HG03354 (cell line): ENCODE measurements around the gene WWOX.

Experiments used
- ATAC-seq: cut with Tn5 transposase; IDR thresholded peaks from one replicate; pipeline ENCODE4 v1.9.1; 2021; ENCODE audit warnings: mild to moderate bottlenecking; ENCODE audit not compliant: unreplicated experiment, poor library complexity, severe bottlenecking

Gene WWOX

DNA sequence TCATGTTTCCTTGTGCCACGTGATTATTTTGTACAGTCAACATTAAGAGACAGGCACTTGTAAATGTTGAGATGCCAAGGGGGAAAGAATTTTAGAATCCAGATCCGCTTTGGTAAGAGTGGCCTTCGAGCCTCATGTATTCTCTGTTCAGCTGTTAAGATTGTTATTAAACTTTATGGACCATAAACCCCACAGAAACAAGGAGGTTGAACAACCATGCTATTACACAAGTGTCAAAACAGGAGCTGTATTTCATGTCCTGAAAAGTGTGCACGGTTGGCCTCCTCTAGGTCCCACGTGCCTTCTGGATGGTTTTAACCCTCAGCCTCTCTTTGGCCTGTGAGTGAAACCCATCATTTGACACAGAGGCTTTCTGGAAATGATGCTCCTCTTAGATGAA, 809.8 kb downstream of the WWOX start:
- no peak for ATAC-seq

- ATAC-seq, result no peak
Observed at GRCh38 chr16:78915811-78916345, 816.4 kb downstream of the WWOX start.

DNA sequence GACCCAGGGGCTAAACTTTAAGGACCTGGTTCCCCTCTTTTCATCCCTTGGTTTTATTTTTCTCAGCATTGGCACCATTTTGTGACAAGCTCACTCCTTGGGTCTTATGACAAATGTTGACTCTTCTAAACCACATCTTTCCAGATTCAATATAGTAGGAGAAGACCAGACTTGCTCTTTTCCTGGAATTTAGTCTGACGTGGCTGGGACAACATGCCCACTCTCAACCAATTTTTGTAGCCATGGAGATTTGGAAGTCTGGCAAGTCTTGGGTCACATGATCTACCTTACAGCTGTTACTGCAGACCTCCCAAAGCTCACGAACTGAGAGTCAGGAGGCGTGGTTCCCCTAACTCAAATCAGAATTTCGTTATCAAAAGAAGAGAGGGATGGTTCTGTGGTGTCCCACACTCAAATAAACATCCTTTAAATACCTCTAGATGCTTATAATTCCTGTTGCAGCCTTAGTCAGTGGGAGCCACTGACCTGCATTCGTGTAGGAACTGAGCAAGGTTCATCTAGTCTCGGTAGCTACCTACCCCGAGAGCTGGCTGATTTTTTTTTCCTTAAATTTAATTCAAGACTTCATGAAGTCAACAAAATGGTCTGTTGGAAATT, 817.6 kb downstream of the WWOX start:
- no peak for ATAC-seq

- no peak for ATAC-seq
Observed at GRCh38 chr16:78918805-78919305, 819.4 kb downstream of the WWOX start.

- no peak for ATAC-seq
Observed at GRCh38 chr16:78919852-78920251, 820.4 kb downstream of the WWOX start.

DNA sequence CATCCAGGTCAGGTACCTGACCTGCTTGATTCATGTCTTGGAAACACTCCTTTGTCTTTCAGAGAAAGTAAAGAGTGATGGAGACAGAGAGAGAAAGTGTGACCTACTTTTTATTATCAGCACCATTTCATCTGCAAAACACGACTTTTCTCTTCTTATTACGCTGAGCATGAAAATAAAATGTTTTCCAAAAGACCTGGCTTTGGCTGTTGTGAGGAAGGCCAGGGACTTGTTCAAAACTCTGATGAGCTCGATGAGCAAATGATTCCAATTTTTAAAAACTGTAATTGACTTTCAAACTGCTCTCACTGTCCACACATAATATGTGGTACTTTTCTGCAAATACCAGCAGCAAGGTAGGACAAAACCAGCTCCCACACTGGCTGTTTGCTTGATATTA, 821.2 kb downstream of the WWOX start:
- ATAC-seq, result no peak

GRCh38 chr16:78925083-78925767, 825.8 kb downstream of the WWOX start:
- no peak for ATAC-seq

DNA sequence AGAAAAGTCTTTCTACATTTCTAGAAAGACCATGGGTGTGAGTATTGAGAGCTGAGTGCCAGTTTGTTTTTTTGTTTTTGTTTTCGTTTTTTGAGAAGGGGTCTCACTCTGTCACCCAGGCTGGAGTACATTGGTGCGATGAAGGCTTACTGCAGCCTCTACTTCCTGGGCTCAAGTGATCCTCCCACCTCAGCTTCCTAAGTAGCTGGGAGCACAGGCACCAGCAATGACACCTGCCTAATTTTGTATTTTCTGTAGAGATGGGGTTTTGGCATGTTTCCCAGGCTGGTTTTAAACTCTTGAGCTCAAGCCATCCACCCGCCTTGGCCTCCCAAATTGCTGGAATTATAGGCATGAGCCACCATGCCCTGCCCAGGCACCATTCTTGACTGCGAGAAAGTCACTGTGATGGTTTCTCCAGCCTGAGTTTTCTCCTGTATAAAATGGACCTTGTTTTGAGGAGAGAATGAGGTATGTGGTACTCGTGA, 827.3 kb downstream of the WWOX start:
- no peak for ATAC-seq

- no peak for ATAC-seq
Observed at GRCh38 chr16:78927766-78928165, 828.3 kb downstream of the WWOX start.

GRCh38 chr16:78929841-78930240, 830.4 kb downstream of the WWOX start:
- ATAC-seq, result no peak

- no peak for ATAC-seq
Observed at GRCh38 chr16:78930561-78930960, 831.1 kb downstream of the WWOX start.

GRCh38 chr16:78931267-78931666, 831.8 kb downstream of the WWOX start:
- ATAC-seq, result no peak

DNA sequence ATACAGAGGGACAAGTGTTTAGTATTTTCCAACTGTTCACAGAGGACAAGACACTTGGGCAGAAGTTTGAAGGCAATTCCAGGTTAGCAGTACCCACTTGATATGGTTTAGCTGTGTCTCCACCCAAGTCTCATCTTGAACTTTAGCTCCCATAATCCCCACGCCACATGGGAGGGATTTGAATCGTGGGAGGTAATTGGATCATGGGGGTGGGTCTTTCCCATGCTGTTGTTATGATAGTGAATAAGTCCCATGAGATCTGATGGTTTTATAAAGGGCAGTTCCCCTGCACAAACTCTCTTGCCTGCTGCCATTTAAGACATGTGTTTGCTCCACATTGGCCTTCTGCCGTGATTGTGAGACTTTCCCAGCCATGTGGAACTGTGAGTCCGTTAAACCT, 832.2 kb downstream of the WWOX start:
- ATAC-seq, result no peak

DNA sequence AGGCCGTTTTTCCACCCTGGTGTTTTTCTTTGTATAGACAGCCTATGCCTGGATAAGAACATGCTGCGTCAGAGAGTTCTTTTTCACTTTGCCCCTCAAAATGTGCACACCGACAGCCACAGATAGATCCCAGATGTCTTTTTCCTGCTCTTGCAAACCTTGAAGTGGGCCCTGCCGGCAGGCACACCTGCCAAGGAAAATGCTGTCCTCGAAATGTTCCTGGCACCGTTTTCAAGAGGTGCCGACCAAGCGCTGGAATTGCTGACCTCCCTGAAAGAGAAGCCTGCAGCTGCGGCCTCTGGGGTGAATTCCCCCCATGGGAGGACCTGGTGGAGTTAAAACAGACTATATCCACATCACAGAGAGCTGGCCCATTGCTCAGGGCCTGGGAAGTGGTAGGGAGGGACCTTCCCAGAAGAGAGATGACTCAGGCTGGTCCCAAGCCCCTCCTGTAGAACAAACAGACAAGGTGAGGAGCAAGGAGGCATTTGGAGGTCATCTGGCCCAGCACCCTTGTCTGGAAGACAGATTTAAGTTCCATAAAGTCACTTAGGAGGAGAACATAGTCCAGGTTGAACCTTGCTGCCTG, 833.0 kb downstream of the WWOX start:
- no peak for ATAC-seq

GRCh38 chr16:78936060-78936459, 836.6 kb downstream of the WWOX start:
- no peak for ATAC-seq

- ATAC-seq, result no peak
Observed at GRCh38 chr16:78939597-78939996, 840.1 kb downstream of the WWOX start.

- ATAC-seq, result no peak
Observed at GRCh38 chr16:78942625-78943245, 843.3 kb downstream of the WWOX start.

GRCh38 chr16:78945336-78945735, 845.9 kb downstream of the WWOX start:
- ATAC-seq, result no peak

DNA sequence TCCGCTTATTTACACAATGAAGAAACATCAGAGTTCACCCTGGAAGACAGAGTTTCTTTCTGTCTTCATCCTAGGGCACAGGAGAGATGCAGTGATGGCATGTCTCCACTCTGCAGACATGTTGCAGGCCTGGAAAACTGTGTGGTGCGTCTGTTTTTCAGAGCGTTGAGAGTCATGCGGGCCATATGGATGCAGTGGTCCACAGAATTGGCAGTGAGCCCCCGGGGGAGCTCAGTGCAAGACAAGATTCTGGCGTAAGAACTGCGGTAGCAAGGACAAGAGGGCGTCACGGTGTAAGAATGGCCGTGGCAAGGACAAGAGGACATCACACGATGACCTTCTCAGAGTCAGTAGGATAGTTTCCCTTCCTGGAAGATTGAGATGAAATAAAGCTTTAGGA, 847.1 kb downstream of the WWOX start:
- no peak for ATAC-seq

DNA sequence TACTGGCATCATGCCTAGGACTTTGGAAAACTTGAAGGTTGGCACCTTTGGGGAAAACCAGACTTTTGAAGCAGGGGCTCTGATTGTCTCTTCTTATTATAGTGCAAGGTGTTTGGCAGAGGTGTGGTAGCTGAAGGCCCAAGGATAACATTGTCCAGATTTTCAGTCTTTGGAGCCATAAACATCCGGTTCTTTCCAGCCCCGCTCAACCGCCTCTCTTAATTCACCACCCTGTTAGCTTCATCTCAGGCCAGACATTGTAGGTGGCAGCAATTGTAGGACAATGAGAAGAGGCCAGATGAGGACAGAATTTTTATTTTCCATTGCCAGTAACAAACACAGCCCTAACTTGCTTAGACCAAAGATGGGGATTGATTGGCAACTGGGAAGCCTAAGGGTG, 851.3 kb downstream of the WWOX start:
- no peak for ATAC-seq
